ENCODE measurements around the gene CBFB. TPM values are rescaled to one million over a fixed set of nuclear protein-coding genes. Genes with fewer than 3 reads are reported as not detected.
A peak's percentile ranks its signal among the peaks of the same experiment; 100 is the strongest.
"Not testable (repeated sequence)": the region's sequence is repeated elsewhere in the genome, so short reads cannot be mapped to it uniquely, and the experiment has no call there.

Gene CBFB
- 36.2 TPM for polyA plus RNA-seq (2013, experiment 1 of 2)
- 38.4 TPM for polyA plus RNA-seq (2013, experiment 2 of 2)

- Histone ChIP-seq H3K36me3 (ENCODE audit: insufficient read depth, low read length) (peaks cover 11% of the 10 kb centered on the region; the same call in 1 of the 2 replicates), H3K4me3 (ENCODE audit: low read length) (peak within 1 kb of the TSS; percentile 86), H3K9ac (ENCODE audit: low read depth, low read length) (peak within 1 kb of the TSS; percentile 92), H3K27me3 (ENCODE audit: insufficient read depth, low read length) (peaks cover 6% of the 10 kb centered on the region), H3K9me3 (ENCODE audit: insufficient read depth, low read depth, low read length) (no peaks in the 10 kb centered on the region), H3K4me1 (ENCODE audit: insufficient read depth, low read length) (peaks cover 3% of the 10 kb centered on the region; the same call in 1 of the 2 replicates), H3K27ac (ENCODE audit: low read depth, low read length) (peak within 1 kb of the TSS; percentile 65)
- 1% methylated on average over 60 of the region's 69 CpGs for WGBS
Observed at GRCh38 chr16:67028696-67029253, at the start of gene CBFB. Gene CBFB, plus strand, starts transcription at chr16:67029149. Its CDS starts 259 bp downstream, at chr16:67029408.

GRCh38 chr16:66983033-66983432 lies 45.9 kb upstream of the CBFB start:
- 90% methylated on average over 5 of the region's 9 CpGs for WGBS
- no peak overlapping the region for H3K9ac ChIP-seq (ENCODE audit: low read depth, low read length)
- no peaks in the 10 kb centered on the region; the same call in 1 of the 2 replicates for H3K27me3 ChIP-seq (ENCODE audit: insufficient read depth, low read length)
- no peak overlapping the region for H3K27ac ChIP-seq (ENCODE audit: low read depth, low read length)
- H3K4me1 ChIP-seq (ENCODE audit: insufficient read depth, low read length), result no peaks in the 10 kb centered on the region
- H3K9me3 ChIP-seq (ENCODE audit: insufficient read depth, low read depth, low read length), result no peaks in the 10 kb centered on the region
- H3K4me3 ChIP-seq (ENCODE audit: low read length), result no peak overlapping the region
- no peaks in the 10 kb centered on the region for H3K36me3 ChIP-seq (ENCODE audit: insufficient read depth, low read length)

GRCh38 chr16:66984892-66985311 lies 44.0 kb upstream of the CBFB start:
- no peak overlapping the region for H3K9ac ChIP-seq (ENCODE audit: low read depth, low read length)
- no peaks in the 10 kb centered on the region for H3K36me3 ChIP-seq (ENCODE audit: insufficient read depth, low read length)
- no peaks in the 10 kb centered on the region for H3K9me3 ChIP-seq (ENCODE audit: insufficient read depth, low read depth, low read length)
- no peaks in the 10 kb centered on the region; the same call in 1 of the 2 replicates for H3K27me3 ChIP-seq (ENCODE audit: insufficient read depth, low read length)
- no peak overlapping the region for H3K4me3 ChIP-seq (ENCODE audit: low read length)
- WGBS, result 88% methylated on average over 4 of the region's 4 CpGs
- H3K4me1 ChIP-seq (ENCODE audit: insufficient read depth, low read length), result no peaks in the 10 kb centered on the region
- no peak overlapping the region for H3K27ac ChIP-seq (ENCODE audit: low read depth, low read length)

DNA sequence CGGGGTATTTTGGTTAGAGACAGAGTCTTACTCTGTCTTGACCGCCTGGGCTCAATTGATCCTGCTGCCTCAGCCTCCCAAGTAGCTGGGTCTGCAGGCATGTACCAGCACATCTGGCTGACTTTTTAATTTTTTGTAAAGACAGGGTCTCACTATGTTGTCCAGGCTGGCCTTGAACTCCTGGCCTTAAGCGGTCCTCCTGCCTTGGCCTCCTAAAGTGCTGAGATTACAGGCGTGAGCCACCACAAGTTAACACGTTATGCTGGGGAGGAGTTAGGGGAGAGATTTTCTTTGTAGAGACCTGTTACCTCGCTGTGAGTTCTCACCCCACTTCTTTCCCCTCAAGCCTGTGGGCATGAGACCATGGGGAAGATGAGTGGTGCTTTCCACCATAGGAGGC lies 42.4 kb upstream of the CBFB start:
- no peak overlapping the region for H3K9ac ChIP-seq (ENCODE audit: low read depth, low read length)
- H3K27me3 ChIP-seq (ENCODE audit: insufficient read depth, low read length), result no peaks in the 10 kb centered on the region
- no peaks in the 10 kb centered on the region for H3K9me3 ChIP-seq (ENCODE audit: insufficient read depth, low read depth, low read length)
- no peak overlapping the region for H3K4me3 ChIP-seq (ENCODE audit: low read length)
- no peaks in the 10 kb centered on the region for H3K4me1 ChIP-seq (ENCODE audit: insufficient read depth, low read length)
- no peaks in the 10 kb centered on the region for H3K36me3 ChIP-seq (ENCODE audit: insufficient read depth, low read length)
- WGBS, result 94% methylated on average over 6 of the region's 6 CpGs
- no peak overlapping the region for H3K27ac ChIP-seq (ENCODE audit: low read depth, low read length)

DNA sequence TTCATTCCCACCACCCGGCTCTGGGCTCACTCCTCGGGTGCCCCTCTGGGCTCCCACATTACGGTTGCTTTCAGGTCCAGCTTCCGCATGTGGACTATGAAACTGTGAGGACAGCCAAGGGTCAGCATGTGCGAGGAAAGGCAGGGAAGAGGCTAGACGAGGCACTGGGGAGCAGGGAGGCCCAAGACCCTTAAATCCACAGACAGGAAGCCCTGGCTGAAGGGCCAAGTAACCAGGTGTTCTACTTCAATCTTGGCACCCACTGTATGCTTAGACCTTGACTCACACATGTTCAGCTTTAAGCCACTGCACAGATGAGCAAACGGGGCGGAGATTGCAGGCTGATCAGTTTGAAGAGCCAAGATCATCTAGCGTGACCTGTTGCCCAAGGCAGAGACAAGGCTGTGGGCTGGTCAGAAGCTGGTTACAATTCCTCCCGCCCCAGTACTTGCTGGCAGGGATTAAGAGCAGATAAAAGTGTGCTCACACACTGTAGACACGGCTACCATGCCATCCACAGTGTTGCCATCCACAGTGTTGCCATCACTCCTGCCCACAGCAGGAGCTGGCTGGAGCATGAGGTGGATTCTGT lies 40.7 kb upstream of the CBFB start, which contains the start of gene CES4A:
TSS of gene CES4A (plus strand) at position 393 of the 592 bp plus-strand sequence. CDS start at position 577, 184 bp downstream.
- 86% methylated on average over 11 of the region's 11 CpGs for WGBS
- no peak within 1 kb of the TSS for H3K4me3 ChIP-seq (ENCODE audit: low read length)
- no peak within 1 kb of the TSS for H3K9ac ChIP-seq (ENCODE audit: low read depth, low read length)
- no peaks in the 10 kb centered on the region for H3K9me3 ChIP-seq (ENCODE audit: insufficient read depth, low read depth, low read length)
- no peaks in the 10 kb centered on the region for H3K36me3 ChIP-seq (ENCODE audit: insufficient read depth, low read length)
- H3K27me3 ChIP-seq (ENCODE audit: insufficient read depth, low read length), result no peaks in the 10 kb centered on the region
- H3K27ac ChIP-seq (ENCODE audit: low read depth, low read length), result no peak within 1 kb of the TSS
- H3K4me1 ChIP-seq (ENCODE audit: insufficient read depth, low read length), result no peaks in the 10 kb centered on the region

- Histone ChIP-seq H3K9me3 (ENCODE audit: insufficient read depth, low read depth, low read length) (no peaks in the 10 kb centered on the region), H3K9ac (ENCODE audit: low read depth, low read length) (no peak overlapping the region), H3K4me3 (ENCODE audit: low read length) (no peak overlapping the region), H3K4me1 (ENCODE audit: insufficient read depth, low read length) (no peaks in the 10 kb centered on the region), H3K27me3 (ENCODE audit: insufficient read depth, low read length) (no peaks in the 10 kb centered on the region), H3K27ac (ENCODE audit: low read depth, low read length) (no peak overlapping the region), H3K36me3 (ENCODE audit: insufficient read depth, low read length) (no peaks in the 10 kb centered on the region)
- 77% methylated on average over 2 of the region's 2 CpGs for WGBS
Observed at GRCh38 chr16:66991545-66992077, 37.3 kb upstream of the CBFB start.

GRCh38 chr16:66993558-66993957 lies 35.4 kb upstream of the CBFB start:
- H3K9me3 ChIP-seq (ENCODE audit: insufficient read depth, low read depth, low read length); H3K9ac ChIP-seq (ENCODE audit: low read depth, low read length); H3K27ac ChIP-seq (ENCODE audit: low read depth, low read length); H3K4me3 ChIP-seq (ENCODE audit: low read length); H3K36me3 ChIP-seq (ENCODE audit: insufficient read depth, low read length); H3K4me1 ChIP-seq (ENCODE audit: insufficient read depth, low read length): not testable (repeated sequence)
- 90% methylated on average over 12 of the region's 12 CpGs for WGBS
- peaks cover 17% of the 10 kb centered on the region for H3K27me3 ChIP-seq (ENCODE audit: insufficient read depth, low read length)

DNA sequence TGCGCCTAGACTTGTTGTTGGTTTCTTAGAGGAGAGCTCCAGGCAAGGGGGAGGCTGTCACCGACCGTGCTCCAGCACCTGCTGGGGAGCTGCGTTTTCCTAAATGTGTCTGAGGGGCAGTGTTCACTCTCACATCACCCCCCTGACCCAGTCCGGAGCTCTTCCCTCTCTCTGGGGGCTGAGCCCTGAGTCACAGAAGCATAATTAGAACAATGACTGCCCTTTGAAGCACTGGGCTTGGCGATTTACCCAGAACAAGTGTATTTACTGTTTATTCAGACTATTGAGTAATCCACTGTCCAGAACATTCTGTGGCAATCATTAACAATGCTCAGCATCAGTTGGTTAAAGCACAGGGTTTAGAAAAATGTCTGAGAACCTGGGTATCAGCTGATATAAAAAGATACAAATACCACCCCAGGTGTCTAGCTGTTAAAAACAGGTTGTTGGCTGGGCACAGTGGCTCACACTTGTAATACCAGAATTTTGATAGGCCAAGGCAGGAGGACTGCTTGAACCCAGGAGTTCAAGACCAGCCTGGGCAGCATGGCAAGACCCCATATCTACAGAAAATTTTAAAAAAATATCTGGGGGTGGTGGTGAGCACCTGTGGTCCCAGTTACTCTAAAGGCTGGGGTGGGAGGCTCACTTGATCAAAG lies 32.5 kb upstream of the CBFB start:
- no peaks in the 10 kb centered on the region for H3K4me1 ChIP-seq (ENCODE audit: insufficient read depth, low read length)
- peaks cover 44% of the 10 kb centered on the region for H3K27me3 ChIP-seq (ENCODE audit: insufficient read depth, low read length)
- H3K9ac ChIP-seq (ENCODE audit: low read depth, low read length), result no peak overlapping the region
- H3K36me3 ChIP-seq (ENCODE audit: insufficient read depth, low read length), result no peaks in the 10 kb centered on the region
- no peaks in the 10 kb centered on the region for H3K9me3 ChIP-seq (ENCODE audit: insufficient read depth, low read depth, low read length)
- 60% methylated on average over 6 of the region's 6 CpGs for WGBS
- H3K4me3 ChIP-seq (ENCODE audit: low read length), result no peak overlapping the region
- no peak overlapping the region for H3K27ac ChIP-seq (ENCODE audit: low read depth, low read length)

DNA sequence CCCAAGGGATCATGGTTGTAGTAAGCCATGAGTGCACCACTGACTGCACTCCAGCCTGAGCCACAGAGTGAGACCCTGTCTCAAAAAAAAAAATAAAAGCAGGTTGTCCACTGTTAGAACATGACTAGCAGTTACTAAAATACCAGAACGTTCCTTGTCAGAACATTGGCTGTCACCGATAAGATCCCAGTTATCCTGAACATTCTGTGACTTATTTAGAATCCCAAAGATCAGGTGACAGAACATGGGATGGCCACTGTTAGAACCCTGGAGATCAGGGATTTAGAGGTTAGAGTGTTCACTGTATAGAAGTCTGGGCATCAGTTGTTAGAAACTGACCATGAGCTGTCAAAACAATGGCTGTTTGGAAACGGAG lies 32.0 kb upstream of the CBFB start:
- H3K9ac ChIP-seq (ENCODE audit: low read depth, low read length), result no peak overlapping the region
- H3K27me3 ChIP-seq (ENCODE audit: insufficient read depth, low read length), result peaks cover 50% of the 10 kb centered on the region
- H3K9me3 ChIP-seq (ENCODE audit: insufficient read depth, low read depth, low read length), result no peaks in the 10 kb centered on the region
- H3K4me3 ChIP-seq (ENCODE audit: low read length), result no peak overlapping the region
- H3K27ac ChIP-seq (ENCODE audit: low read depth, low read length), result no peak overlapping the region
- no peaks in the 10 kb centered on the region for H3K36me3 ChIP-seq (ENCODE audit: insufficient read depth, low read length)
- WGBS, result 80% methylated on average over 3 of the region's 3 CpGs
- no peaks in the 10 kb centered on the region for H3K4me1 ChIP-seq (ENCODE audit: insufficient read depth, low read length)

GRCh38 chr16:67000384-67001351 lies 28.3 kb upstream of the CBFB start:
- Histone ChIP-seq H3K27ac (ENCODE audit: low read depth, low read length) (no peak overlapping the region), H3K9ac (ENCODE audit: low read depth, low read length) (0 out of 2 replicates have a peak overlapping the region, but pooled peaks have one; percentile 51), H3K4me3 (ENCODE audit: low read length) (peak overlapping the region; percentile 70), H3K36me3 (ENCODE audit: insufficient read depth, low read length) (no peaks in the 10 kb centered on the region), H3K27me3 (ENCODE audit: insufficient read depth, low read length) (peaks cover 71% of the 10 kb centered on the region), H3K4me1 (ENCODE audit: insufficient read depth, low read length) (no peaks in the 10 kb centered on the region), H3K9me3 (ENCODE audit: insufficient read depth, low read depth, low read length) (no peaks in the 10 kb centered on the region)
- 4% methylated on average over 79 of the region's 89 CpGs for WGBS
